Activated naive CD4-positive, alpha-beta T cell treated with anti-CD3 and anti-CD28 coated beads, Interleukin-2, amount 50 U/mL, for 24 hours (primary cell): ENCODE data around the gene BRPF3.
"Not testable (repeated sequence)": the region's sequence is repeated elsewhere in the genome, so short reads cannot be mapped to it uniquely, and the experiment has no call there.

Source experiments
- H3K27ac Mint-ChIP-seq: one replicate; pipeline ENCODE4 v1.8.0; 2021; ENCODE audit warnings: mild to moderate bottlenecking, mixed read lengths
- H3K27me3 Mint-ChIP-seq: one replicate; pipeline ENCODE4 v1.8.0; 2021; ENCODE audit warnings: mixed read lengths
- H3K36me3 Mint-ChIP-seq: one replicate; pipeline ENCODE4 v1.8.0; 2021; ENCODE audit warnings: mixed read lengths
- H3K4me1 Mint-ChIP-seq: one replicate; pipeline ENCODE4 v1.8.0; 2021; ENCODE audit warnings: mixed read lengths
- H3K4me3 Mint-ChIP-seq: one replicate; pipeline ENCODE4 v1.8.0; 2021; ENCODE audit warnings: mild to moderate bottlenecking, mixed read lengths
- H3K9me3 Mint-ChIP-seq: one replicate; pipeline ENCODE4 v1.8.0; 2021; ENCODE audit warnings: mixed read lengths

BRPF3 gene

GRCh38 chr6:36217188-36217587 is 20.6 kb downstream of the BRPF3 start:
- H3K4me1 Mint-ChIP-seq, result no peaks in the 10 kb centered on the region
- H3K9me3 Mint-ChIP-seq, result no peaks in the 10 kb centered on the region
- H3K36me3 Mint-ChIP-seq, result peaks cover 18% of the 10 kb centered on the region
- no peaks in the 10 kb centered on the region for H3K27me3 Mint-ChIP-seq
- H3K4me3 Mint-ChIP-seq, result no peak overlapping the region
- no peak overlapping the region for H3K27ac Mint-ChIP-seq

- no peak overlapping the region for H3K4me3 Mint-ChIP-seq
- H3K36me3 Mint-ChIP-seq, result peaks cover 23% of the 10 kb centered on the region
- no peaks in the 10 kb centered on the region for H3K27me3 Mint-ChIP-seq
- H3K27ac Mint-ChIP-seq, result no peak overlapping the region
- H3K4me1 Mint-ChIP-seq, result no peaks in the 10 kb centered on the region
- H3K9me3 Mint-ChIP-seq, result no peaks in the 10 kb centered on the region
Observed at GRCh38 chr6:36217946-36218345, 21.4 kb downstream of the BRPF3 start.

- H3K27me3 Mint-ChIP-seq, H3K9me3 Mint-ChIP-seq, H3K4me1 Mint-ChIP-seq, H3K27ac Mint-ChIP-seq, H3K4me3 Mint-ChIP-seq: not testable (repeated sequence)
- H3K36me3 Mint-ChIP-seq, result peaks cover 24% of the 10 kb centered on the region
Observed at GRCh38 chr6:36218516-36218915, 22.0 kb downstream of the BRPF3 start.

GRCh38 chr6:36219081-36219480 is 22.5 kb downstream of the BRPF3 start:
- H3K27me3 Mint-ChIP-seq, result no peaks in the 10 kb centered on the region
- H3K4me3 Mint-ChIP-seq, result no peak overlapping the region
- H3K36me3 Mint-ChIP-seq, result peaks cover 26% of the 10 kb centered on the region
- H3K4me1 Mint-ChIP-seq, result no peaks in the 10 kb centered on the region
- no peaks in the 10 kb centered on the region for H3K9me3 Mint-ChIP-seq
- no peak overlapping the region for H3K27ac Mint-ChIP-seq

GRCh38 chr6:36220226-36220625 is 23.7 kb downstream of the BRPF3 start:
- H3K27me3 Mint-ChIP-seq, result no peaks in the 10 kb centered on the region
- no peaks in the 10 kb centered on the region for H3K9me3 Mint-ChIP-seq
- H3K4me3 Mint-ChIP-seq, result no peak overlapping the region
- no peak overlapping the region for H3K27ac Mint-ChIP-seq
- H3K4me1 Mint-ChIP-seq, result no peaks in the 10 kb centered on the region
- H3K36me3 Mint-ChIP-seq, result peaks cover 26% of the 10 kb centered on the region

- Mint-ChIP-seq H3K4me3 (no peak overlapping the region), H3K9me3 (no peaks in the 10 kb centered on the region), H3K27ac (no peak overlapping the region), H3K36me3 (peaks cover 22% of the 10 kb centered on the region), H3K4me1 (no peaks in the 10 kb centered on the region), H3K27me3 (no peaks in the 10 kb centered on the region)
Observed at GRCh38 chr6:36221674-36222073, 25.1 kb downstream of the BRPF3 start.

GRCh38 chr6:36222924-36223323 is 26.4 kb downstream of the BRPF3 start:
- Mint-ChIP-seq H3K4me1 (no peaks in the 10 kb centered on the region), H3K27ac (no peak overlapping the region), H3K9me3 (no peaks in the 10 kb centered on the region), H3K27me3 (no peaks in the 10 kb centered on the region), H3K4me3 (no peak overlapping the region), H3K36me3 (peaks cover 19% of the 10 kb centered on the region)

GRCh38 chr6:36223706-36224105 is 27.2 kb downstream of the BRPF3 start:
- Mint-ChIP-seq H3K9me3 (no peaks in the 10 kb centered on the region), H3K4me1 (no peaks in the 10 kb centered on the region), H3K27me3 (no peaks in the 10 kb centered on the region), H3K4me3 (no peak overlapping the region), H3K27ac (no peak overlapping the region), H3K36me3 (peaks cover 17% of the 10 kb centered on the region)

GRCh38 chr6:36224918-36225461 is 28.4 kb downstream of the BRPF3 start:
- no peak overlapping the region for H3K4me3 Mint-ChIP-seq
- H3K4me1 Mint-ChIP-seq, result no peaks in the 10 kb centered on the region
- no peak overlapping the region for H3K27ac Mint-ChIP-seq
- no peaks in the 10 kb centered on the region for H3K27me3 Mint-ChIP-seq
- peaks cover 15% of the 10 kb centered on the region for H3K36me3 Mint-ChIP-seq
- no peaks in the 10 kb centered on the region for H3K9me3 Mint-ChIP-seq

- Mint-ChIP-seq H3K27me3 (no peaks in the 10 kb centered on the region), H3K4me1 (no peaks in the 10 kb centered on the region), H3K9me3 (no peaks in the 10 kb centered on the region), H3K36me3 (peaks cover 18% of the 10 kb centered on the region), H3K4me3 (no peak overlapping the region), H3K27ac (no peak overlapping the region)
Observed at GRCh38 chr6:36226438-36227047, 30.0 kb downstream of the BRPF3 start.

GRCh38 chr6:36227379-36228228 is 31.1 kb downstream of the BRPF3 start:
- H3K27ac Mint-ChIP-seq, result no peak overlapping the region
- no peaks in the 10 kb centered on the region for H3K27me3 Mint-ChIP-seq
- peaks cover 18% of the 10 kb centered on the region for H3K36me3 Mint-ChIP-seq
- no peaks in the 10 kb centered on the region for H3K9me3 Mint-ChIP-seq
- H3K4me1 Mint-ChIP-seq, result no peaks in the 10 kb centered on the region
- H3K4me3 Mint-ChIP-seq, result no peak overlapping the region

- Mint-ChIP-seq H3K27ac (no peak overlapping the region), H3K36me3 (peaks cover 11% of the 10 kb centered on the region), H3K9me3 (no peaks in the 10 kb centered on the region)
Observed at GRCh38 chr6:36229223-36229622, 32.7 kb downstream of the BRPF3 start.

GRCh38 chr6:36230371-36230770 is 33.8 kb downstream of the BRPF3 start:
- no peak overlapping the region for H3K27ac Mint-ChIP-seq
- H3K36me3 Mint-ChIP-seq, result peaks cover 13% of the 10 kb centered on the region
- H3K9me3 Mint-ChIP-seq, result no peaks in the 10 kb centered on the region
- no peaks in the 10 kb centered on the region for H3K27me3 Mint-ChIP-seq
- no peak overlapping the region for H3K4me3 Mint-ChIP-seq
- H3K4me1 Mint-ChIP-seq, result no peaks in the 10 kb centered on the region

More at GRCh38 chr6:36229223-36229622, 32.7 kb downstream of the BRPF3 start:
- Mint-ChIP-seq H3K4me3 (no peak overlapping the region), H3K27me3 (no peaks in the 10 kb centered on the region), H3K4me1 (no peaks in the 10 kb centered on the region)

- Mint-ChIP-seq H3K27ac (no peak overlapping the region), H3K27me3 (no peaks in the 10 kb centered on the region), H3K36me3 (peaks cover 13% of the 10 kb centered on the region), H3K9me3 (no peaks in the 10 kb centered on the region), H3K4me3 (no peak overlapping the region), H3K4me1 (no peaks in the 10 kb centered on the region)
Observed at GRCh38 chr6:36232172-36232571, 35.6 kb downstream of the BRPF3 start.

- Mint-ChIP-seq H3K4me1 (no peaks in the 10 kb centered on the region), H3K9me3 (no peaks in the 10 kb centered on the region), H3K4me3 (no peak overlapping the region), H3K27ac (no peak overlapping the region), H3K27me3 (no peaks in the 10 kb centered on the region), H3K36me3 (peaks cover 11% of the 10 kb centered on the region)
Observed at GRCh38 chr6:36235309-36235708, 38.8 kb downstream of the BRPF3 start.

GRCh38 chr6:36235862-36236261 is 39.3 kb downstream of the BRPF3 start:
- Mint-ChIP-seq H3K9me3 (no peaks in the 10 kb centered on the region), H3K4me1 (no peaks in the 10 kb centered on the region), H3K27ac (no peak overlapping the region), H3K36me3 (peaks cover 10% of the 10 kb centered on the region), H3K27me3 (no peaks in the 10 kb centered on the region), H3K4me3 (no peak overlapping the region)
